Colonic mucosa (tissue), 4 donors: ENCODE data around the gene BORCS5. TPM values are rescaled to one million over a fixed set of nuclear protein-coding genes. Genes with fewer than 3 reads are reported as not detected.

Experiments
- DNase-seq: peaks from one replicate; pipeline ENCODE4 v3.0.0-alpha.2; 2020
- H3K27ac ChIP-seq: fragments of 200-600 bp; one replicate; pipeline ENCODE4 v1.8.0; 2021
- H3K27me3 ChIP-seq: fragments of 200-600 bp; one replicate; pipeline ENCODE4 v1.8.0; 2021
- H3K36me3 ChIP-seq: fragments of 200-600 bp; one replicate; pipeline ENCODE4 v1.8.0; 2021
- H3K4me1 ChIP-seq: fragments of 200-600 bp; one replicate; pipeline ENCODE4 v1.8.0; 2021; ENCODE audit warnings: mild to moderate bottlenecking
- H3K4me3 ChIP-seq: fragments of 200-600 bp; one replicate; pipeline ENCODE4 v1.8.0; 2021
- H3K9ac ChIP-seq, 2 donors: one replicate each; pipeline ENCODE4 v1.7.0; 2013; ENCODE audit warnings: control low read depth in 2 of 2, low read depth in 2 of 2, low read length in 2 of 2
- H3K9me3 ChIP-seq: fragments of 200-600 bp; one replicate; pipeline ENCODE4 v1.8.0; 2021
- CTCF ChIP-seq: fragments of 200-600 bp; IDR thresholded peaks from one replicate; pipeline ENCODE4 v1.8.0; 2022; ENCODE audit warnings: antibody characterized with exemption, mild to moderate bottlenecking
- intact Hi-C: fragments of 100-400 bp; cut with DNase I; formaldehyde crosslinking; loops from one replicate; pipeline ENCODE4 v1.14.1; 2022
- total RNA-seq, 2 donors: library from RNA; stranded (reverse); fragmentation: NEBNext Ultra II Directional in 1 of 2; extraction: Animal tissue kit (Norgen Biotek cat#: 25700) in 1 of 2; gene quantifications; one replicate each; pipeline ENCODE4 v1.2.1, GENCODE V29; 2021
- donor health status: healthy.
- donor health status: DM: no; HTN: no; CAD: no.
- donor health status: DM: no; HTN: no; CAD: no.

BORCS5 gene
- total RNA-seq, 2 donors from 2014 or later, result 10.7 to 12.4 TPM

- H3K9ac ChIP-seq, result no peak overlapping the region
- no peaks in the 10 kb centered on the region for H3K4me1 ChIP-seq
- no peak overlapping the region for H3K4me3 ChIP-seq
- DNase-seq, result no peak
- TF ChIP-seq CTCF, result no peak
- intact Hi-C loops, result loop anchor here (5.0 kb wide), 1 partner anchor 244 kb away; no protein-coding TSS in a partner anchor
- H3K9me3 ChIP-seq, result no peaks in the 10 kb centered on the region
- H3K27ac ChIP-seq, result no peak overlapping the region
- H3K27me3 ChIP-seq, result no peaks in the 10 kb centered on the region
- no peaks in the 10 kb centered on the region for H3K36me3 ChIP-seq
These were observed 30.6 kb upstream of the BORCS5 start for GRCh38 chr12:12326262-12326661.

GRCh38 chr12:12327802-12328201 is 29.1 kb upstream of the BORCS5 start:
- H3K4me3 ChIP-seq, result no peak overlapping the region
- no peak overlapping the region for H3K9ac ChIP-seq
- no peaks in the 10 kb centered on the region for H3K27me3 ChIP-seq
- intact Hi-C loops, result loop anchor here (5.0 kb wide), 1 partner anchor 246 kb away; no protein-coding TSS in a partner anchor
- DNase-seq, result no peak
- no peak overlapping the region for H3K27ac ChIP-seq
- peak; percentile 53 for TF ChIP-seq CTCF
- H3K36me3 ChIP-seq, result no peaks in the 10 kb centered on the region
- H3K9me3 ChIP-seq, result no peaks in the 10 kb centered on the region
- H3K4me1 ChIP-seq, result peaks cover 4% of the 10 kb centered on the region

GRCh38 chr12:12331244-12331771 is 25.6 kb upstream of the BORCS5 start:
- Histone ChIP-seq H3K4me3 (no peak overlapping the region), H3K9me3 (no peaks in the 10 kb centered on the region), H3K27me3 (no peaks in the 10 kb centered on the region), H3K9ac (peak overlapping the region in 1 of 2 donors; percentile 37), H3K4me1 (peaks cover 9% of the 10 kb centered on the region), H3K36me3 (no peaks in the 10 kb centered on the region), H3K27ac (no peak overlapping the region)
- intact Hi-C loops, result loop anchor here (10.0 kb wide), 1 partner anchor 747 kb away; no protein-coding TSS in a partner anchor
- DNase-seq, result no peak
- no peak for TF ChIP-seq CTCF

- DNase-seq, result no peak
- H3K36me3 ChIP-seq, result no peaks in the 10 kb centered on the region
- intact Hi-C loops, result loop anchor here (10.0 kb wide), 1 partner anchor 747 kb away; no protein-coding TSS in a partner anchor
- H3K27ac ChIP-seq, result no peak overlapping the region
- no peak for TF ChIP-seq CTCF
- no peaks in the 10 kb centered on the region for H3K9me3 ChIP-seq
- H3K9ac ChIP-seq, result peak overlapping the region in 1 of 2 donors; percentile 37
- H3K4me3 ChIP-seq, result no peak overlapping the region
- H3K4me1 ChIP-seq, result peaks cover 9% of the 10 kb centered on the region
- H3K27me3 ChIP-seq, result no peaks in the 10 kb centered on the region
These were observed 25.0 kb upstream of the BORCS5 start for GRCh38 chr12:12331896-12332295.

GRCh38 chr12:12333407-12334366 is 23.2 kb upstream of the BORCS5 start:
- H3K27ac ChIP-seq, result peak overlapping the region; percentile 55
- H3K9me3 ChIP-seq, result no peaks in the 10 kb centered on the region
- H3K4me3 ChIP-seq, result no peak overlapping the region
- H3K27me3 ChIP-seq, result no peaks in the 10 kb centered on the region
- intact Hi-C loops, result loop anchor here (10.0 kb wide), 1 partner anchor 749 kb away; no protein-coding TSS in a partner anchor
- peak; percentile 81 for DNase-seq
- H3K36me3 ChIP-seq, result no peaks in the 10 kb centered on the region
- H3K9ac ChIP-seq, result peak overlapping the region in 1 of 2 donors; percentile 8
- TF ChIP-seq CTCF, result no peak
- peaks cover 9% of the 10 kb centered on the region for H3K4me1 ChIP-seq
